H1 (cell line): ENCODE results near the gene ATM. TPM values are rescaled to one million over a fixed set of nuclear protein-coding genes. Genes with fewer than 3 reads are reported as not detected.

Experiments
- CTCF ChIA-PET: fragments of 300-600 bp; sonication (Branson Sonifier 250); formaldehyde crosslinking; loops from one replicate; lab custom pipeline; 2021; ENCODE audit not compliant: partially characterized antibody; lab: Charles Lee
- POLR2A ChIA-PET: fragments of 300-600 bp; sonication (Branson Sonifier 250); formaldehyde crosslinking; loops from one replicate; lab custom pipeline; 2021; ENCODE audit warnings: inconsistent platforms; ENCODE audit not compliant: partially characterized antibody; lab: Charles Lee
- DNase-seq, 2 experiments: peaks; one replicate each; pipeline versions ENCODE4 v3.0.0 to v3.0.0-alpha.2; 2010 to 2022; ENCODE audit warnings: low spot score in 2 of 2, low read depth in 1 of 2, mixed read lengths in 1 of 2
- FAIRE-seq: peaks from 2 replicates; lab custom pipeline; 2011; peaks lifted over from hg19 to GRCh38; lab: Jason Lieb, UNC
- H2AFZ ChIP-seq: 2 replicates; pipeline ENCODE4 v1.8.1; 2012; ENCODE audit warnings: low read length, inconsistent platforms
- H2AK5ac ChIP-seq: 2 replicates; pipeline ENCODE4 v1.6.1; 2013; ENCODE audit warnings: low read depth, low read length
- H2BK120ac ChIP-seq: replicated peaks from 2 replicates; pipeline ENCODE3; 2013; ENCODE audit warnings: low read depth, low read length, inconsistent platforms
- H2BK12ac ChIP-seq: 2 replicates; pipeline ENCODE4 v1.6.1; 2013; ENCODE audit warnings: low read depth, low read length
- H2BK15ac ChIP-seq: 2 replicates; pipeline ENCODE4 v1.6.1; 2013; ENCODE audit warnings: low read length
- H2BK20ac ChIP-seq: 2 replicates; pipeline ENCODE4 v1.6.1; 2013; ENCODE audit warnings: low read length
- H2BK5ac ChIP-seq: 2 replicates; pipeline ENCODE4 v1.6.1; 2013; ENCODE audit warnings: low read depth, low read length
- H3K14ac ChIP-seq: 2 replicates; pipeline ENCODE4 v1.6.1; 2013; ENCODE audit warnings: inconsistent platforms; ENCODE audit not compliant: insufficient read length
- H3K18ac ChIP-seq: 2 replicates; pipeline ENCODE4 v1.6.1; 2013; ENCODE audit warnings: low read length; ENCODE audit errors: extremely low read depth
- H3K23ac ChIP-seq: 2 replicates; pipeline ENCODE4 v1.6.1; 2013; ENCODE audit warnings: inconsistent platforms; ENCODE audit not compliant: insufficient read length
- H3K23me2 ChIP-seq: 2 replicates; pipeline ENCODE4 v1.6.1; 2013; ENCODE audit warnings: low read depth, low read length
- H3K27ac ChIP-seq: 2 replicates; pipeline ENCODE4 v1.6.1; 2011; ENCODE audit warnings: low read depth, low read length, inconsistent platforms
- H3K27me3 ChIP-seq, 4 experiments: replicated peaks in 1 of 4; 1 replicate in 1 of 4; 2 replicates in 3 of 4; pipeline versions ENCODE4 v1.6.1 to v1.8.1; 2011 to 2013; ENCODE audit warnings: low read length in 3 of 4, mild to moderate bottlenecking in 3 of 4, inconsistent platforms in 2 of 4, mixed read lengths in 2 of 4, moderate library complexity in 1 of 4; ENCODE audit not compliant: control insufficient read depth in 3 of 4, insufficient read depth in 3 of 4; ENCODE audit errors: extremely low read depth in 1 of 4
- H3K36me3 ChIP-seq, 4 experiments: 2 replicates each; pipeline versions ENCODE4 v1.6.1 to v1.8.1; 2011 to 2013; ENCODE audit warnings: mild to moderate bottlenecking in 4 of 4, low read length in 3 of 4, moderate library complexity in 2 of 4, control low read depth in 1 of 4, inconsistent platforms in 1 of 4; ENCODE audit not compliant: insufficient read depth in 4 of 4, control insufficient read depth in 2 of 4
- H3K4ac ChIP-seq: replicated peaks from 2 replicates; pipeline ENCODE3; 2013; ENCODE audit warnings: low read length, low read depth, mixed read lengths, inconsistent platforms; ENCODE audit not compliant: insufficient read length
- H3K4me1 ChIP-seq, 4 experiments: replicated peaks in 1 of 4; 1 replicate in 1 of 4; 2 replicates in 3 of 4; pipeline versions ENCODE4 v1.6.1 to v1.8.1; 2011 to 2013; ENCODE audit warnings: low read length in 3 of 4, inconsistent platforms in 2 of 4, mixed read lengths in 1 of 4; ENCODE audit not compliant: insufficient read depth in 4 of 4, control insufficient read depth in 3 of 4
- H3K4me2 ChIP-seq, 2 experiments: 2 replicates each; pipeline versions ENCODE4 v1.6.1 to v1.8.1; 2011 to 2013; ENCODE audit warnings: low read depth in 2 of 2, low read length in 2 of 2, control low read depth in 1 of 2, inconsistent platforms in 1 of 2, mild to moderate bottlenecking in 1 of 2; ENCODE audit not compliant: insufficient read depth in 1 of 2
- H3K4me3 ChIP-seq, 4 experiments: fragments of 200-600, 300-600 bp in 1 of 4; sonication (generic), shearing (Covaris generic), sonication (Bioruptor Twin) in 1 of 4; 2 replicates each; pipeline versions ENCODE4 v1.5.1 to v1.8.1; 2011 to 2016; ENCODE audit warnings: low read length in 4 of 4, low read depth in 3 of 4, control low read depth in 2 of 4, inconsistent platforms in 2 of 4, mild to moderate bottlenecking in 2 of 4, mixed read lengths in 1 of 4, moderate library complexity in 1 of 4; ENCODE audit not compliant: insufficient read depth in 2 of 4; ENCODE audit errors: extremely low read depth in 1 of 4
- H3K56ac ChIP-seq: replicated peaks from 2 replicates; pipeline ENCODE3; 2013; ENCODE audit warnings: low read depth, mild to moderate bottlenecking, mixed read lengths, low read length, inconsistent platforms; ENCODE audit not compliant: insufficient read length
- H3K79me1 ChIP-seq: 2 replicates; pipeline ENCODE4 v1.6.1; 2013; ENCODE audit warnings: low read depth, low read length, control low read depth
- H3K79me2 ChIP-seq, 2 experiments: 2 replicates each; pipeline versions ENCODE4 v1.6.1 to v1.8.1; 2012 to 2013; ENCODE audit warnings: low read length in 2 of 2, mild to moderate bottlenecking in 2 of 2, inconsistent platforms in 1 of 2; ENCODE audit not compliant: insufficient read depth in 2 of 2, control insufficient read depth in 1 of 2
- H3K9ac ChIP-seq, 4 experiments: replicated peaks in 1 of 4; 1 replicate in 1 of 4; 2 replicates in 3 of 4; pipeline versions ENCODE4 v1.6.1 to v1.8.1; 2011 to 2013; ENCODE audit warnings: low read depth in 3 of 4, low read length in 3 of 4, control low read depth in 2 of 4, mild to moderate bottlenecking in 2 of 4, moderate library complexity in 2 of 4, inconsistent platforms in 1 of 4; ENCODE audit errors: extremely low read depth in 1 of 4
- H3K9me3 ChIP-seq, 2 experiments: 2 replicates each; pipeline versions ENCODE4 v1.6.1 to v1.8.1; 2012 to 2013; ENCODE audit warnings: mild to moderate bottlenecking in 2 of 2, moderate library complexity in 2 of 2, control low read depth in 1 of 2, inconsistent platforms in 1 of 2, low read depth in 1 of 2, low read length in 1 of 2, mixed read lengths in 1 of 2; ENCODE audit not compliant: insufficient read depth in 2 of 2
- H4K20me1 ChIP-seq, 2 experiments: replicated peaks in 1 of 2; 2 replicates each; pipeline versions ENCODE3 to v1.8.1; 2011 to 2013; ENCODE audit warnings: inconsistent platforms in 2 of 2, low read length in 2 of 2, mild to moderate bottlenecking in 1 of 2; ENCODE audit not compliant: insufficient read depth in 2 of 2, control insufficient read depth in 1 of 2
- H4K5ac ChIP-seq: 2 replicates; pipeline ENCODE4 v1.6.1; 2013; ENCODE audit warnings: low read length, low read depth, mixed read lengths, inconsistent platforms; ENCODE audit not compliant: insufficient read length
- H4K8ac ChIP-seq: 2 replicates; pipeline ENCODE4 v1.8.0; 2013; ENCODE audit warnings: mild to moderate bottlenecking, moderate library complexity, low read length, inconsistent platforms; ENCODE audit not compliant: insufficient read depth; ENCODE audit errors: extremely low read depth
- H4K91ac ChIP-seq: replicated peaks from 2 replicates; pipeline ENCODE3; 2013; ENCODE audit warnings: low read length, mixed read lengths, inconsistent platforms; ENCODE audit not compliant: insufficient read length
- BCL11A ChIP-seq, 2 experiments: IDR thresholded peaks; one replicate each; pipeline ENCODE4 v1.6.1; 2011; ENCODE audit warnings: low read depth in 2 of 2, low read length in 2 of 2, mild to moderate bottlenecking in 2 of 2
- EGR1 ChIP-seq: IDR thresholded peaks from 2 replicates; pipeline ENCODE4 v1.6.1; 2011; ENCODE audit warnings: low read depth, low read length, borderline replicate concordance
- KDM5A ChIP-seq: fragments of 200-600 bp; IDR thresholded peaks from 2 replicates; pipeline ENCODE4 v1.7.1; 2012; ENCODE audit warnings: mild to moderate bottlenecking, low read length, inconsistent platforms, mixed read lengths
- SAP30 ChIP-seq: fragments of 300-600 bp; sonication (generic); IDR thresholded peaks from 2 replicates; pipeline ENCODE4 v1.7.1; 2012; ENCODE audit warnings: low read length, moderate library complexity, mild to moderate bottlenecking, inconsistent platforms; ENCODE audit not compliant: insufficient read depth, insufficient replicate concordance
- SP4 ChIP-seq: IDR thresholded peaks from 2 replicates; pipeline ENCODE4 v1.6.1; 2012; ENCODE audit warnings: low read length, inconsistent platforms
- TAF7 ChIP-seq: optimal IDR thresholded peaks from 2 replicates; pipeline ENCODE3; 2011; ENCODE audit warnings: low read depth, mild to moderate bottlenecking, inconsistent platforms, low read length, moderate library complexity, borderline replicate concordance
- TEAD4 ChIP-seq: IDR thresholded peaks from 2 replicates; pipeline ENCODE4 v1.6.1; 2012; ENCODE audit warnings: low read depth, low read length, inconsistent platforms, mixed read lengths
- YY1 ChIP-seq: IDR thresholded peaks from 2 replicates; pipeline ENCODE4 v1.6.1; 2011; ENCODE audit warnings: low read depth, mild to moderate bottlenecking, low read length
- WGBS, 2 experiments: shearing (Covaris generic) in 1 of 2; methylation state at CpG; one replicate each; pipeline versions ENCODE4 v1.1.6 to v1.1.7; 2013 to 2015; ENCODE audit warnings: low lambda C conversion rate in 2 of 2, mixed read lengths in 2 of 2, inconsistent platforms in 1 of 2, low coverage in 1 of 2, missing lambda C conversion rate in 1 of 2; ENCODE audit not compliant: insufficient replicate concordance in 2 of 2, insufficient coverage in 1 of 2, insufficient read length in 1 of 2; ENCODE audit errors: extremely low coverage in 1 of 2, missing lambda C conversion rate in 1 of 2; 5-methylcytosine and 5-hydroxymethylcytosine counted together
- polyA plus RNA-seq, 7 experiments: library from polyadenylated mRNA; depleted of rRNA in 3 of 7; stranded (reverse) in 5 of 7; unstranded in 2 of 7; fragments of >200 nt in 5 of 7; fragments of 200-250 nt in 2 of 7; gene quantifications; 1 replicate in 5 of 7; 2 replicates in 1 of 7; 4 replicates in 1 of 7; pipeline versions ENCODE4 v1.2.1 to v1.2.3, GENCODE V29; 2011 to 2013; ENCODE audit warnings: missing spikeins in 2 of 7, mixed read lengths in 2 of 7
- total RNA-seq: library from RNA; stranded (reverse); fragmentation: NEBNext Ultra II Directional; extraction: Animal tissue kit (Norgen Biotek cat#: 25700); gene quantifications from 2 replicates; pipeline ENCODE4 v1.2.1, GENCODE V29; 2021
- TF ChIP-seq, protein P1 (sequence below): IDR thresholded peaks from 2 replicates; pipeline ENCODE4 v1.6.1; 2012; ENCODE audit warnings: inconsistent platforms
- TF ChIP-seq, protein P2 (sequence below): IDR thresholded peaks from 2 replicates; pipeline ENCODE4 v1.6.1; 2012; ENCODE audit warnings: inconsistent platforms
- TF ChIP-seq, protein P3 (sequence below): IDR thresholded peaks from 2 replicates; pipeline ENCODE4 v1.6.1; 2011; ENCODE audit warnings: low read depth, mild to moderate bottlenecking, low read length; ENCODE audit not compliant: insufficient read depth

ATM gene
- total and polyA plus RNA-seq, 2 of the 8 experiments (the other 6 are each of a cell fraction or from before 2014, with no cell fraction given): 14.9 to 55.4 TPM

DNA sequence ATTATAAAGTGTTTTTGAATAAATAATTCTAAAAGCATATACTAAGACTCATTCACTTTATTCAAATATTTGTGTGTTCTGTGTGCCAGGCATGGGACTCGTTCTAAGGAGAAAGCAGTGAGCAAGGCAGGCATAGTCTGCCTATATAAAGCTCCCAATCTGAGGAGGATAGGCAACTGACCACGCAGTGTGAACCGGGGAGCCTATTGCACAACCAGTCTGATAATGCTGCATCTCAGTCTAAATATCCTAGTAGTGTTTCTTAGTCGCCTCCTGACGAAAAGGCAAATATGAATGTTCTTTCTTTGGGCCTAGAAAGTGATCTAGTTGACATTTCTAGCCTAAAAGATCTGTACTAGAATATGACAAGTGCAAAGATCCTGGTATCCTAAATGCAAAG, 146.2 kb downstream of the ATM start:
- H3K36me3 ChIP-seq: peaks cover 0 to 11% (median 4%) of the 10 kb centered on the region in 4 experiments; a peak in 5 of 8 replicates
- H3K4ac ChIP-seq: no peak overlapping the region
- no peak overlapping the region for H2BK15ac ChIP-seq
- no peaks in the 10 kb centered on the region for H3K23me2 ChIP-seq
- H3K56ac ChIP-seq: no peak overlapping the region
- H2BK5ac ChIP-seq: no peak overlapping the region
- no peak overlapping the region for H4K5ac ChIP-seq
- POLR2A ChIA-PET: no interaction called here
- H3K9me3 ChIP-seq: peaks cover 4 to 9% of the 10 kb centered on the region in 2 experiments; a peak in 2 of 4 replicates
- H3K23ac ChIP-seq: no peak overlapping the region
- no peaks in the 10 kb centered on the region for H3K4me1 ChIP-seq
- H4K91ac ChIP-seq: no peak overlapping the region
- no peak overlapping the region for H3K4me3 ChIP-seq
- H2BK20ac ChIP-seq: no peak overlapping the region
- no peak overlapping the region for H3K27ac ChIP-seq
- H4K20me1 ChIP-seq: no peaks in the 10 kb centered on the region
- H3K9ac ChIP-seq: no peak overlapping the region
- WGBS, 2 experiments: 80% methylated on average over 5 of the region's 5 CpGs; no CpG with 5 or more reads in 1 of the 2 experiments
- FAIRE-seq: no peak
- no peaks in the 10 kb centered on the region for H3K27me3 ChIP-seq
- TF ChIP-seq YY1 (no peak), TAF7 (no peak), SP4 (no peak), EGR1 (no peak), SAP30 (no peak), KDM5A (no peak), TEAD4 (no peak), BCL11A (IDR thresholded peaks at IDR 0.05; ENCODE audit: low read depth in 2 of 2, low read length in 2 of 2) (no peak)
- TF ChIP-seq, protein P1, sequence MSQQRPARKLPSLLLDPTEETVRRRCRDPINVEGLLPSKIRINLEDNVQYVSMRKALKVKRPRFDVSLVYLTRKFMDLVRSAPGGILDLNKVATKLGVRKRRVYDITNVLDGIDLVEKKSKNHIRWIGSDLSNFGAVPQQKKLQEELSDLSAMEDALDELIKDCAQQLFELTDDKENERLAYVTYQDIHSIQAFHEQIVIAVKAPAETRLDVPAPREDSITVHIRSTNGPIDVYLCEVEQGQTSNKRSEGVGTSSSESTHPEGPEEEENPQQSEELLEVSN: no peak
- TF ChIP-seq, protein P2, sequence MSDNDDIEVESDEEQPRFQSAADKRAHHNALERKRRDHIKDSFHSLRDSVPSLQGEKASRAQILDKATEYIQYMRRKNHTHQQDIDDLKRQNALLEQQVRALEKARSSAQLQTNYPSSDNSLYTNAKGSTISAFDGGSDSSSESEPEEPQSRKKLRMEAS: no peak
- TF ChIP-seq, protein P3, sequence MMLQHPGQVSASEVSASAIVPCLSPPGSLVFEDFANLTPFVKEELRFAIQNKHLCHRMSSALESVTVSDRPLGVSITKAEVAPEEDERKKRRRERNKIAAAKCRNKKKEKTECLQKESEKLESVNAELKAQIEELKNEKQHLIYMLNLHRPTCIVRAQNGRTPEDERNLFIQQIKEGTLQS: no peak
- no peak for DNase-seq
- no peak overlapping the region for H2AK5ac ChIP-seq
- H3K79me2 ChIP-seq: no peaks in the 10 kb centered on the region
- H3K18ac ChIP-seq: no peak overlapping the region
- no peak overlapping the region for H3K14ac ChIP-seq
- H3K4me2 ChIP-seq: no peak overlapping the region
- no peak overlapping the region for H2BK120ac ChIP-seq
- H3K79me1 ChIP-seq: no peaks in the 10 kb centered on the region
- H4K8ac ChIP-seq: no peak overlapping the region
- no peak overlapping the region for H2BK12ac ChIP-seq
- CTCF ChIA-PET: interaction anchor here (0.6 kb wide), 1 partner anchor 109 kb away, joined by 5 read pairs; no protein-coding TSS in a partner anchor
- H2AFZ ChIP-seq: no peak overlapping the region
